GM12875 (cell line): ENCODE data around the gene ABCG5.

Experiments used
- H3K4me3 ChIP-seq: one replicate; pipeline ENCODE4 v1.5.1; 2011; ENCODE audit warnings: low read depth, low read length, control low read depth
- TF ChIP-seq, protein P1 (sequence below): IDR thresholded peaks from 2 replicates; pipeline ENCODE4 v1.5.1; 2011; ENCODE audit warnings: low read depth, mild to moderate bottlenecking, control low read depth, inconsistent platforms, low read length, moderate library complexity, borderline replicate concordance; ENCODE audit not compliant: insufficient read depth

Gene ABCG5

DNA sequence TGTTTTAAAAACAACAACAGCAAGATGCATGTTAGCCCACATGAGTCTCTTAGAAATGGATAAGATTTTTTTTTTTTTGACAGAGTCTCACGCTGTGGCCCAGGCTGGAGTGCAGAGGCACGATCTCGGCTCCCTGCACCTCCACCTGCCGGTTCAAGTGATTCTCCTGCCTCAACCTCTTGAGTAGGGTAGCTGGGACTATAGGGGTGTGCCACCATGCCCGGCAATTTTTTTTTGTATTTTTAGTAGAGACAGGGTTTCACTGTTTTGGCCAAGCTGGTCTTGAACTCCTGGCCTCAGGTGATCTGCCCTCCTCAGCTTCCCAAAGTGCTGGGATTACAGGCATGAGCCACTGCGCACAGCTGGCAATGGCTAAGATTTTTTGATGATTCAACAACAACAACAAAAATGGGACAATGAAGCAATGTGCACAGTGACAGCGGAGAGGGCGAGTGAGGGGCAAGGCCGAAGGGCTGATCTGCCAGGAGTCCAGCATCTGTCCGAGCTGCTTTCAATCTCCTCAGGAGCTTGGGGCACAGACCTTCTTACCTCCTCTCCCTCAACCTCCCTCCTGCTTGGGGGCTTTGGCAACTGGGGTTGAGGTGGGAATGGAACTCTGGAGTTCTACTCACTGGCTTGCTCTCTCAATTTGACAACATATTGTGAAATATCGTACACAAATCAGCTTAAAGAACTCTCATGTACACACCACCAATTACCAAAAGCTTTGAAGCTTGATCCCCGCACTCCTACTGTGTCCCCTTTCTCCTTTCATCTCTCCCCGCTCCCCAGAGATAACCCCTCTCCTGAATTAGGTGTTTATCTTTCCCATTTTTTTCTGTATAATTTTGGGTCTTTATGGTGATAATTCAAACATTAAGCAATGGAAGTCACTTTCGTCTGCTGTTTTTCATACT is 3.6 kb upstream of the ABCG5 start:
- TF ChIP-seq, protein P1, sequence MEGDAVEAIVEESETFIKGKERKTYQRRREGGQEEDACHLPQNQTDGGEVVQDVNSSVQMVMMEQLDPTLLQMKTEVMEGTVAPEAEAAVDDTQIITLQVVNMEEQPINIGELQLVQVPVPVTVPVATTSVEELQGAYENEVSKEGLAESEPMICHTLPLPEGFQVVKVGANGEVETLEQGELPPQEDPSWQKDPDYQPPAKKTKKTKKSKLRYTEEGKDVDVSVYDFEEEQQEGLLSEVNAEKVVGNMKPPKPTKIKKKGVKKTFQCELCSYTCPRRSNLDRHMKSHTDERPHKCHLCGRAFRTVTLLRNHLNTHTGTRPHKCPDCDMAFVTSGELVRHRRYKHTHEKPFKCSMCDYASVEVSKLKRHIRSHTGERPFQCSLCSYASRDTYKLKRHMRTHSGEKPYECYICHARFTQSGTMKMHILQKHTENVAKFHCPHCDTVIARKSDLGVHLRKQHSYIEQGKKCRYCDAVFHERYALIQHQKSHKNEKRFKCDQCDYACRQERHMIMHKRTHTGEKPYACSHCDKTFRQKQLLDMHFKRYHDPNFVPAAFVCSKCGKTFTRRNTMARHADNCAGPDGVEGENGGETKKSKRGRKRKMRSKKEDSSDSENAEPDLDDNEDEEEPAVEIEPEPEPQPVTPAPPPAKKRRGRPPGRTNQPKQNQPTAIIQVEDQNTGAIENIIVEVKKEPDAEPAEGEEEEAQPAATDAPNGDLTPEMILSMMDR, result no peak
- H3K4me3 ChIP-seq, result no peak overlapping the region

DNA sequence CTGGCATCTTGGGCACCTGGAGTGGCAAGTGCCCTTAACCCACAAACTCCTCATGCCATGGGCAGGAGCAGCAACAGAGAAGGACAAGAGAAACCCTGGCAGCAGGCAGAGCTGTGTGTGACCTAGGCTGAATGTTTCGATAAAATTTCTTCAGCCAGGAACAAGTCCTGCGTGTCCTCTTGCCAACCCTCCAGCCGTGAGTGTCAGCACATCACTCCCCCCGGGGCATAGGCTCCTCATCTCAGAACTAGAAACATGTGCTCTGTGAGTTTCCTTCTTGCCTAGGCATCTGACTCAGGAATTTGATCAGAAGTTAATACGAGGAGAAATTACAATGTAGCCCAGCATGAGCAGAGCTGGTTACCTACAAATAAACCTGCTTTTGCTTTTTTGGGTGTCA is 2.3 kb upstream of the ABCG5 start:
- TF ChIP-seq, protein P1, result no peak
- H3K4me3 ChIP-seq, result no peak overlapping the region

DNA sequence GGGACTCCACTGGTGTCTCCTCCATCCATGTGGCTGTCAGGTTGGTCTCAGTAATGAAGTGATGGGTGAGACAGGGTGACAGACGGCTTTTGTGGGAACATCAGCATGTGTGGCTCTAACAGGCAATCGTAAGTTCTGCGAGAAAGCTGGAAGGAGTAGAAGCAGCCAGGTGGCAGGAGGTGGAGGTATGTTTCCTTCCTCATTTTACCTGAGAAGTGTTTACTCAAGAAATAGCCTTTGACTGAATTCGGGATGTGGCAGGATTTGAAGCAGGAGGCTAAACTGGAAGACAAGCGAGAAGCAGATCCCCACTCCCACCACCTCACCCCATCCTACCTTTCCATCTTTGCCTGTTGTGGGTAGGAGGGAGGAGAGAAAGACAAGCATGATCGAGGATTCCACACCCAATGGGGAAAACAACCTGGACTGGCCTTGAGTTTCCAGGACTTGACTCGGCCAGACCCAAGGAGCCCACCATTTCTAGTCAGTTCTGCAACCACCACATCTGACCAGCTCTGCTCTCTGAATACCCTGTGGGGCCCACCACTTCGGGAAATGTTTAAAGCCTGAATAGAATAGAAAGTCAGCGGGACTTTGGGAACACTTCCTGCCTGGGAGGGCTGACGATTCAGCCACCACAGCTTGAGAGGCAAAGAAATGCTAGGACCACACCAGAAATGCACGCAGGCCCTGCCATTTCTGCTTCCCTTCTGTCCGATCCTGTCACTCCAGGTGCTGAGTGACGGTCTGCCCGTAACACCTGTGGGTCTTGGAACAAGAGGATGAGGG is 1.3 kb upstream of the ABCG5 start:
- TF ChIP-seq, protein P1, result no peak
- H3K4me3 ChIP-seq, result no peak overlapping the region

DNA sequence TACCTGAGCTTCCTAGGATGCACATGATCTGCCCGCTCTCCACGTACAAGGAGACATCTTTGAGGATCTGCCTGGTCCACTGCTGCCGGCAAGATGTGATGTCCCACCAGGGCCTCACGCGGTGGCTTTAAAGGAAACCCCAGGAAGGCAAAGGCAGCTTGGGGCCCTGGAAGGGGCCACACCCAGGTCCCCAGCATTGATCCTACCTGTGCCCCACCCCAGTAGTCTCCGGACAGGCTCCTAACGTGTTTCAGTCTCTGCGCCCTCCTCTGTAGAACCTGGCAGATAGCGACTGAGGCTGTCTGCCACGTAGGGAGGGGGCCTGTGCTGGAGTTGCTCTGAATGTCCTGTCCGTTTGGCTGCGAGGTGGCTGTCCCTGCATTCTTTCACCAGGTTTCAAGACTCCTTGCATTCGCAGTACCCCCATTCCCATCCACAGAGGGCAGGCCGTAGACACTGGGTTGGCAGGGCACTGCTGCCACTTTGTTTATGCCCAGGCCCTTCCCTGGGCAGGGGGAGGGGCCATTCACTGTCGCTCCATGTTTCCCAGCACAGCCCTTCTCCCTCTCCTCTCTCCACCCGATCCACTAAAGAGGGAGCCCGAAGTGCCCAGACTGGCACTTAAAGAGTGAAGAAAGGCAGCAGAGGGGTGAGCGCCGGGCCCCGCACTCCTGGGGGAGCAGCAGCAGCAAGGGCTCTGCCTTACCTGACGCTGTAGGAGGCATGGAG is 644 bp downstream of the ABCG5 start:
- no peak overlapping the region for H3K4me3 ChIP-seq

DNA sequence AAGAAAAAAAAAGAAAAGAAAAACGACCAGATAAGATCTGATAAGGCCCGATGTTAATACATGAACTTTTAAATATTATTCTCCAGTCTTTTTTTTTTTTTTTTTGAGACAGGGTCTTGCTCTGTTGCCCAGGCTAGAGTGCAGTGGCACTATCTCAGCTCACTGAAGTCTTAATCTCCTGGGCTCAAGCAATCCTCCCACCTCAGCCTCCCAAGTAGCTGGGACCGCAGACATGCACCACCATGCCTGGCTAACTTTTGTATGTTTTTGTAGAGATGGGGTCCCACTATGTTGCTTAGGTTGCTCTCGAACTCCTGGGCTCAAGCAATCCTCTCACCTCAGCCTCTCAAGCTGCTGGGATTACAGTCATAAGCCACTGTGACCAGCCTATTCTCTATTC is 1.6 kb downstream of the ABCG5 start:
- TF ChIP-seq, protein P1, result no peak
- no peak overlapping the region for H3K4me3 ChIP-seq

More for the DNA sequence above, 644 bp downstream of the ABCG5 start:
- TF ChIP-seq, protein P1, result no peak

DNA sequence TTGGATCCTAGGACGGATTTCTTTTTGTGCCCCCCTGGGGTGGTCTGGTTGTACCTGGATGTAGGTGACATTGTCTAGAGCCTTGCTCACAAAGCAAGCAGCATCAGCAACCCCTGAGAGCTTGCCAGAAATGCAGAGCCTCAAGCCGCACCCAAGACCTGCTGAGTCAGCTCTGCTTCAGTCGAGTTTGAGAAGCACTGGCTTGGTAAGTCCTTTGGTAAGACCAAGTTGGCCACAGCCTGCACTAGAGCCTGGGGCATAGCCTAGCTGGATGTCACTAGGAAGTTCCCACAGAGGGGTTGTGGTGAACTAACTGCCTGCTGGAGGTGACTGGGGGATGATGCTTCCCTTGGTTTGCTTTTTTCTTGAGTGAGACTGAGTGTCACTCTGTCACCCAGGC is 6.2 kb downstream of the ABCG5 start:
- TF ChIP-seq, protein P1, result no peak
- no peak overlapping the region for H3K4me3 ChIP-seq
